G401 (cell line): ENCODE data around the gene SLC2A1. TPM values are rescaled to one million over a fixed set of nuclear protein-coding genes. Genes with fewer than 3 reads are reported as not detected.

Experiments used
- DNase-seq: peaks from one replicate; pipeline ENCODE4 v3.0.0-alpha.2; 2015; ENCODE audit warnings: low spot score
- in situ Hi-C: cut with HindIII; loops from 2 replicates; pipeline ENCODE4 v1.10.0; 2016; ENCODE audit warnings: low sequenced_read_pairs, mixed read lengths
- total RNA-seq: library from RNA; depleted of rRNA; stranded (reverse); fragments of >200 nt; shearing (Covaris generic); gene quantifications from 2 replicates; pipeline ENCODE4 v1.2.3, GENCODE V29; 2014

The SLC2A1 gene
- total RNA-seq, 1 experiment from 2014 or later: 51.9 TPM

GRCh38 chr1:42962641-42963377 lies 4.1 kb upstream of the SLC2A1 start:
- in situ Hi-C loops: no loop called here
- no peak for DNase-seq

- in situ Hi-C loops: no loop called here
- no peak for DNase-seq
These were observed 2.8 kb upstream of the SLC2A1 start for GRCh38 chr1:42961312-42962091.

DNA sequence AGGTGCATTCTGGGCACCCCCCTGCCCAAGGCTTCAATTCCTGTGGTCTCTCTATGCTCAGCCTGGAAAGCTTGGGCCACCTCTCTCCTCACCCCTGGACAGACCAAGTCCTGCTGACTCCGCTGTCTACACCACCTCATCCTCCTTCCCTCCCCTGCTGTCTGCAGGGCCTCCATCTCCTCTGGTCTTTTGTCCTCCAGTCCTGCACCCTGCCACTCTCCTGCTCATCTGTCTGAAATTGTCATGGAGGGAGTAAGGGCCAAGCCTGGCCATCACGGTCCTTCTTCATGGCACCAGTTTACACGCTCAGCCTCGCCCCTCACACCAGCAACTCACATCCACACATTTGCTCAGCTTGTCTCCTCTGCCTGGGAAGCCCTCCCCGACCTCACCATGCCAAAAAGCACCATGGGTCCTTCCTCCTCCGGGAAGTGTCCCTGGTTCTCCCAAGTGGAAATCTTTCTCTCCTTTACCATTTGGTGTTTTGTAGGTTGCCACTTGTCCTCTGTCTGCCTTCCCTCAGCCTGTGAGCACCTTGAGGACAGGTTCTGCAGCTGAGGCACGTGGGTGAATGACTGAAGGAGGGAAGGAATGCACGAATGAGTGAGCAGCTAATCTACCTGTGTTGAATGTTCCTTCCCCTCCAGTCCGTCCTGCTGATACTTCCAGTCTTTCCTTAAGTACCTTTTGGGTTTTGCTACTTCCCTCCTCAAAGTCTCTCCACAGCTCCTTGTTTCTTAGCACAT lies 2.1 kb upstream of the SLC2A1 start:
- no peak for DNase-seq
- in situ Hi-C loops: no loop called here

GRCh38 chr1:42960122-42960390 lies 1.4 kb upstream of the SLC2A1 start:
- in situ Hi-C loops: no loop called here
- no peak for DNase-seq

GRCh38 chr1:42957880-42958487 lies 684 bp downstream of the SLC2A1 start:
- in situ Hi-C loops: no loop called here

DNA sequence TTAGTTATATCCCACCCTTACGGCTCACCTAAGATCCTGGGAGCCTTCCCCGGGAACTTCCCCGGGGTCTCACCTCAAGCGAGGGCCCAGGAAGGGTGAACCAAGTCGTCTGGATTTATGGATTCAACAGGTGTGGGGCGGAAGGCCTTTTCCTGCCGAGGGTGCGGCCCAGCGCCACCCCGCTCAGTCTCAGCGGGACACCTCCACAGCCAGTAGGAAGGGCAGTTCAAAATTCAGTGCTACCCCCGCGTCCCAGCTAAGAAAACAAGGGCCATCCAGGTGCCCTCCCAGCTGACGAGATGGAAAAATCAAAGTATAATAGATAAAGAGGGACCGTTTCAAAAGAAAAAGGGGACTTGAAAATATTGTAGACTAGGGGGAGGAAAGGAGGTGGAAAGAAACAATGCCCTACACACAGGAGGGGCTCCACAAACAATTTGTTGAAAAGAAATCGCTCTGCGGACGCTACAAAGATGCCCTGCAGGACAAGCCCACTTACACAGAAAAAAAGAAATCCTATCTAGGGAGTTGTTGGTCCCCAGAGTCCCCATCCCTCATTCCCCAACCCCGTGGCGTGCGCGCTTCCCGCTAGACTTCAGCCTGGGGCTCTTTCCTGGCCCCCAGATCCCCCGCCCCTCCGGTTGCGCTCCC lies 1.3 kb downstream of the SLC2A1 start:
- in situ Hi-C loops: no loop called here
- DNase-seq: no peak

More at GRCh38 chr1:42957880-42958487, 684 bp downstream of the SLC2A1 start:
- no peak for DNase-seq

DNA sequence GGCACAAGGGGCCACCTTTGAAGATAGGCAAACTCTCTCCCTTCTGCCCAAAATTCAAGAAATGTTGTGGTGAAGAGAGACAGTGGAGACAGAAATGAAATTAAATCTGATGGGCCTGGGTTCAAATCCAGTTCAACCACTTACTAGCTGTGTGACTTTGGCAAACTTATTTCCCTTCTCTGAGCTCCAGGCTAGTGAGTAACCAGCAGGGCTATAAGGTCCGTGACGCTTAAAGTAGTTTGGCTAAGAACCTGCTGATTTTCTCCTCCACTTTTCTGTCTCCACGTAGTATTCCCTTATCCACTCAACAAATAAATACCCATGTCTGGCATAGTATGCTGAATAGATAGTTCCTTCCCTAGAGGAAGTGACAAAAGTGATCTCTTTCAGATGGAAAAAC lies 1.9 kb downstream of the SLC2A1 start:
- DNase-seq: no peak
- in situ Hi-C loops: no loop called here

DNA sequence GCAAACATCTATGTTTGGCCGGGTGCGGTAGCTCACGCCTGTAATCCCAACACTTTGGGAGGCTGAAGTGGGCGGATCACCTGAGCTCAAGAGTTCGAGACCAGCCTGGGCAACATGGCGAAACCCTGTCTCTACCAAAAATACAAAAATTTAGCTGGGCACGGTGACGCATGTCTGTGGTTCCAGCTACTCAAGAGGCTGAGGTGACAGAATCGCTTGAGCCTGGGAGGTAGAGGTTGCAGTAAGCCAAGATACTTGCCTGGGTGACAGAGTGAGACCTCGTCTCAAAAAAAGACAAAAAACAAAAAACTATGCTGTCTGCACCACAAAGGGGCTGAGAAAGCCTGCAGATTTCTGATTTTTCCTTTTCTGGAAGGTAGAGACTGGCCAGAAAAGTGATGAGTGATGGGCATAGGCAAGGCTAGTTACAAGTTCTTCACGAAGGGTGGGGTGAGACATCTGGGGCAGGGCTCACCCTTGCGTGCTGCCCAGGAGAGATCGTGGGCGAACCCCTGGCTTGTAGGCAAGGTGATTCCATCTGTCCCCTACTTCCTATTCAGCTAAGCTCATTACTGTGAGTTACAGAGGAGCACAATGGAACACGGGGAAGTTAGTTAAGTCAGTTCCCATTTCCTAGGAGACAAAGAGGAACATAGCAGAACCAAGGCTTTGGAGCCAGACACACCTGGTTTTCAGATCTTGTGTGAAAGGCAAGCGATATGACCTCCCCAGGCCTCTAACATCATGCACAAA lies 3.2 kb downstream of the SLC2A1 start:
- in situ Hi-C loops: no loop called here
- DNase-seq: no peak

DNA sequence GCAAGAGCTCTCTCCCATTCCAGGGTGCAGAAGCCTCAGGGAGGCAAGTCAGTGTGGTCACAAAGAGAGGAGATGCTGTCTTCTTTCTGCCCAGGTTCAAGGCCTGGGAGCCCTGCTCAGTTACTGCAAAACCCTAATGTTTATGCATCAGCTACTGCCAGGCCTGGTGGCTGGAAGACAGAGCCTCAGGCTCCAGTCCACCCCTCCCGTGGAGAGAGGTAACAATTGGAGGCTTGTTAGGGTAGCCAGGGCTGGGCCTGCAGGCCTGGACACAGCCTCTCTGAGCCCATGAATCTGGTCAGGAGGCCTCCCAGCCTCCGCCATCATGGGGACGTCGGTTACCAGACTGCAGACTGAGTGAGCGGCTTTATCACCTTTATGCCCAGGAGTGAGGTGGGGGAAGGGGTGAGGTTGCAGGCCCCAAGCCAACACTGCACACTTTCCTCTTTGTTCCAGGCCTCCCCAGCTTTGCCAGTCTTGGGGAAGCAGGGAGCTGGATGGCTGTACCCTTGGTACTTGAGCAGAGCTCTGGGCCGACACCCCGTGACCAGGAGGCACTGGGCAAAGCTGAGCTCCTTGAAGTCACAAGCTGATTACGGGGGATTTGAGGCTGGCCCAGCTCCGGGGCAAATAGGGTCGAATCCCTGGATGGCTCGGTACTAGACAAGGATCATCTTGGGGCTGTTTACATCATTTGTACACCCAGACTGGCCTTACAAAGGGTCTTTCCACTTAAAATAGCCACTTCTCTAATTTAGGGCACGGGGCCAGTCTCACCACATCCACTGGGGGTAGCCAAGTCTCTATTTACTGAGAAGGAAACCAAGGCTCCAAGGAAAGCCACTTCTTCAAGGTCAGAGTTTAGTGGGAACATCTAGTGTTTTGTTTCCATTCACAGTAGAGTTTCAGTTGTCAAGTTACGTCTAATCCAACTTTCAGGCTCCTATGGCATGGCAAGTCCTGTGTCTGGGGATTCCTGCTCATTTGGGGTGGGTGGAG lies 5.2 kb downstream of the SLC2A1 start:
- DNase-seq: no peak
- in situ Hi-C loops: no loop called here

- in situ Hi-C loops: no loop called here
- no peak for DNase-seq
These were observed 6.2 kb downstream of the SLC2A1 start for GRCh38 chr1:42952303-42953001.

DNA sequence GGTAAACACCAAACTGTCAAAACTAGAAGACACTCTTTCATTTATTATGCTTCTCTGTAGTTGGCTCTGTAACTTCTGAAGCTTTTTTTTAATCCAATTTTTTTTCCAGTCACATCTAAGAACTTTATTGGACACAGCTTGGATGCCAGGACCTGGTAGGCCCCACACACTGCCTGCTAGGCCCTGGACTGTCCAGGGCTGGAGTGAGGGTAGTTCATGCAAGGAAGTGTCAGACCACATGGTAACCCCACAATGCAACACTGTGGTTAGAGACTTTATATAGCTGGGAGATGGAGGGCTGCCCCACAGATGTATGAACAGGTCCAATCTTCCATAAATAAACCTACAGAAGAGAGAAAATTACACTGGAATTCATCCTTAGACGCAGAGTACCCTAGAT lies 7.1 kb downstream of the SLC2A1 start:
- no peak for DNase-seq
- in situ Hi-C loops: no loop called here

DNA sequence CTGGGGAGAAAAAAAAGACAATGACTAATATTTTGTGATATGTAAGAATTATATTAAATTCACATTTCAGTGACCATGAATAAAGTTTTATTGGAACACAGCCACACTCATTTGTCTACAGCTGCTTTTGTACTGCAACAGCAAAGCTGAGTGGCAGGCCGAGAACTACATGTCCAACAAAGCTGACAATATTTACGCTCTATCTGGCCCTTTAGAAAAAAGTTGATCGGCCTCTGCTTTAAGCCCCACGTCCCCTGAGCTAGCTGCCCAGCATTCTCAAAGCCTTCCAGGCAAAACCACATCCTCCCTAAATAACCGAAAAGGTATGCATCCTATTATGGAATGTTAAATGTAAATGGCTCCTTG lies 8.6 kb downstream of the SLC2A1 start:
- no peak for DNase-seq
- in situ Hi-C loops: no loop called here

DNA sequence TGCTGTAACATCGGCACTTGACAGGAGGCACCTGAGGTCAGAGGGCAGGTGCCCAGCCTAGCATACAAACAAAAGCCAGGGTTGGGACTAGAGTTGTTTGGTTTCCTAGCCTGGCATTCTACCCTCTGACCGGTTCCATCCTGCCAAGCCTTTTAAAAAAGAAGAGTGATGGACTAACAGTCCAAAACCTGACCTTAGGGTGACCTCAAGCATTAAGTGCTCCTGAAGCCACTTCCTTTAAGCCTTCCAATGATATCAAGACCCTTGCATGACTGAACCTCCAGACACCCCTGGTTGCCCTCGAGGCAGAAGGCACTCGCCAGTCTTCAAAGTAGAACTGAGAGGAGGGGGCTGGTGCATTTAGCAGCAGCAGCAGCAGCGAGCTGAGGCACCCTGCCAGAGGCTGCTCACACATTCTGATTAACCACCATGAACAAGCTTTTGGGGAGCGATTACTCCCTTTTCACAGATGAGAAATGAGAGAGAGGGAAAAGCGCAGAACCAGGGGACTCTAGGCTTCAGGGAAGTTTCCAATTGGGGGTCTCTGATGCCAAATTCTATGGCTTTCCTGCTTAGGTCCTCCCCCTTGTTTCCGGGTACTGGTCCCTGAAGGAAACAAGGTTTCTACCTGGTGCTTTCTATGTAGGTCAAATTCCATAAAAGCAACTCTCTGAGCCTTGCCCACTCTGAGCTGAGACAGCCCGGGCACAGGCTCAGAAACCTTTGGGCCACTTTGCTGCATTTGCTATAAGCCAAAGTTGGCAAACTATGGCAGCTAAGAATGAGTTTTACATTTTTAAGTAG lies 9.2 kb downstream of the SLC2A1 start:
- no peak for DNase-seq
- in situ Hi-C loops: no loop called here

DNA sequence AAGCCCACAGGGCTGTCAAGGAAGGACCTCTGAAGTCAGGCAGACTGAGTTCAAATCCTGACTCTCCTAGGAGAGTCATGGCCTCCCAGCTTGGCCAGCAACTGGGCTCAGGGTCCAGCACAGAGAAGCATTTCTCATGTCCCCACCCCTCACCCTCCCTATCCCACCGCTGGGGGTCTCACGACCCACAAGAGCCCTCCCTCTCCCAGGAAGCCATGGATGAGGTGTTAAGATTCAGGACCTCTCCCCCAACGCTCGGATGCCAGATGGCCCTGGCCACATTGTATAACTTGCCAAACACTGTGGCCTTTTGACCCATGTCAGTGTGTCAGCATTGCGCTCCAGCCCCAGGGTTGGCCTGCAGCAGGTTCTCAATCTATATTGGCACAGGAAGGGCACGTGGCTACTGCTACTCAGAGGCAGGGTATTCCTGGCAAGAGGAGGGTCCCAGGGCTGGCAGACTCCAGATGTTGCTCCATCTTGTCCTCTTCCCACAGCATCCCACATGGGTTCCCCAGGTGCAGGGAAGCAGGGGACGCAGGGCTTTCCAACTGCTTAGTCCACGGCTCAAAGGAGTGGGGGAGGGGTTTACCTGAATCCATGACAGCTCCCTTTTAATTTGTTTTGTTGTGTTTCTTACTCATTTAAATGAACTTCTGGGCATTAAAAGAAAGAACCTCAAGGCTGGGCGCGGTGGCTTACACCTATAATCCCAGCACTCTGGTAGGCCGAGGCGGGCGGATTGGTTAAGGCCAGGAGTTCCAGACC lies 10.5 kb downstream of the SLC2A1 start:
- in situ Hi-C loops: no loop called here
- DNase-seq: no peak

- in situ Hi-C loops: no loop called here
- no peak for DNase-seq
These were observed 11.6 kb downstream of the SLC2A1 start for GRCh38 chr1:42947117-42947516.
